Neutrophil (primary cell): ENCODE data around the gene ARSB.

Source experiments
- H3K27ac ChIP-seq: fragments of 200-600 bp; sonication (generic); 2 replicates; pipeline ENCODE4 v1.5.1; 2016; ENCODE audit warnings: mild to moderate bottlenecking, moderate library complexity
- H3K27me3 ChIP-seq: fragments of 200-600 bp; sonication (generic); 2 replicates; pipeline ENCODE4 v1.6.0; 2016; ENCODE audit warnings: mild to moderate bottlenecking
- H3K36me3 ChIP-seq: fragments of 200-600 bp; sonication (generic); 2 replicates; pipeline ENCODE4 v1.5.1; 2017
- H3K4me1 ChIP-seq, 2 experiments: fragments of 200-600 bp in 1 of 2; sonication (generic) in 1 of 2; 1 replicate in 1 of 2; 2 replicates in 1 of 2; pipeline versions ENCODE4 v1.5.1 to v1.6.1; 2013 to 2016; ENCODE audit warnings: low read depth in 1 of 2, low read length in 1 of 2, mild to moderate bottlenecking in 1 of 2, moderate library complexity in 1 of 2; ENCODE audit not compliant: control insufficient read depth in 1 of 2, insufficient read depth in 1 of 2
- H3K4me3 ChIP-seq, 2 experiments: fragments of 200-600 bp in 1 of 2; sonication (generic) in 1 of 2; 1 replicate in 1 of 2; 2 replicates in 1 of 2; pipeline ENCODE4 v1.5.1; 2013 to 2016; ENCODE audit warnings: low read depth in 1 of 2, low read length in 1 of 2, mild to moderate bottlenecking in 1 of 2, moderate library complexity in 1 of 2
- H3K9me3 ChIP-seq: fragments of 200-600 bp; sonication (generic); 2 replicates; pipeline ENCODE4 v1.5.1; 2016
- CTCF ChIP-seq: fragments of 200-600 bp; sonication (generic); IDR thresholded peaks from 2 replicates; pipeline ENCODE4 v1.5.1; 2016; ENCODE audit warnings: antibody characterized with exemption

ARSB gene

GRCh38 chr5:78758169-78758839, 226.8 kb downstream of the ARSB start:
- Histone ChIP-seq H3K27me3 (no peaks in the 10 kb centered on the region), H3K9me3 (no peaks in the 10 kb centered on the region), H3K4me3 (no peak overlapping the region), H3K36me3 (no peaks in the 10 kb centered on the region), H3K4me1 (peaks cover 22 to 28% of the 10 kb centered on the region in 2 experiments), H3K27ac (no peak overlapping the region)
- no peak for TF ChIP-seq CTCF

GRCh38 chr5:78757269-78758053, 227.6 kb downstream of the ARSB start:
- Histone ChIP-seq H3K27ac (no peak overlapping the region), H3K9me3 (no peaks in the 10 kb centered on the region), H3K4me1 (peaks cover 22 to 28% of the 10 kb centered on the region in 2 experiments), H3K4me3 (no peak overlapping the region), H3K27me3 (no peaks in the 10 kb centered on the region), H3K36me3 (no peaks in the 10 kb centered on the region)
- TF ChIP-seq CTCF = no peak

GRCh38 chr5:78756858-78757257, 228.3 kb downstream of the ARSB start:
- no peaks in the 10 kb centered on the region for H3K27me3 ChIP-seq
- no peak overlapping the region for H3K27ac ChIP-seq
- no peak for TF ChIP-seq CTCF
- no peaks in the 10 kb centered on the region for H3K9me3 ChIP-seq
- peaks cover 22 to 25% of the 10 kb centered on the region in 2 experiments for H3K4me1 ChIP-seq
- no peak overlapping the region for H3K4me3 ChIP-seq
- no peaks in the 10 kb centered on the region for H3K36me3 ChIP-seq

- no peak for TF ChIP-seq CTCF
- Histone ChIP-seq H3K27me3 (no peaks in the 10 kb centered on the region), H3K4me3 (no peak overlapping the region), H3K4me1 (peaks cover 18% of the 10 kb centered on the region in 2 experiments), H3K36me3 (no peaks in the 10 kb centered on the region), H3K9me3 (no peaks in the 10 kb centered on the region), H3K27ac (no peak overlapping the region)
Measured at GRCh38 chr5:78755822-78756429, 229.2 kb downstream of the ARSB start.

GRCh38 chr5:78754655-78755054, 230.5 kb downstream of the ARSB start:
- Histone ChIP-seq H3K4me1 (peaks cover 5 to 6% of the 10 kb centered on the region in 2 experiments), H3K27me3 (no peaks in the 10 kb centered on the region), H3K9me3 (no peaks in the 10 kb centered on the region), H3K36me3 (no peaks in the 10 kb centered on the region), H3K27ac (no peak overlapping the region), H3K4me3 (no peak overlapping the region)
- TF ChIP-seq CTCF = no peak
